Activated effector memory CD4-positive, alpha-beta T cell treated with anti-CD3 and anti-CD28 coated beads, Interleukin-2, amount 50 U/mL, for 16 hours (primary cell): ENCODE data around the gene PHETA1.
"Not testable (repeated sequence)": the region's sequence is repeated elsewhere in the genome, so short reads cannot be mapped to it uniquely, and the experiment has no call there.

Source experiments
- DNase-seq: peaks from one replicate; pipeline ENCODE4 v3.0.0-alpha.2; 2020

The PHETA1 gene

GRCh38 chr12:111347891-111348644 is 20.8 kb downstream of the PHETA1 start:
- no peak for DNase-seq

DNA sequence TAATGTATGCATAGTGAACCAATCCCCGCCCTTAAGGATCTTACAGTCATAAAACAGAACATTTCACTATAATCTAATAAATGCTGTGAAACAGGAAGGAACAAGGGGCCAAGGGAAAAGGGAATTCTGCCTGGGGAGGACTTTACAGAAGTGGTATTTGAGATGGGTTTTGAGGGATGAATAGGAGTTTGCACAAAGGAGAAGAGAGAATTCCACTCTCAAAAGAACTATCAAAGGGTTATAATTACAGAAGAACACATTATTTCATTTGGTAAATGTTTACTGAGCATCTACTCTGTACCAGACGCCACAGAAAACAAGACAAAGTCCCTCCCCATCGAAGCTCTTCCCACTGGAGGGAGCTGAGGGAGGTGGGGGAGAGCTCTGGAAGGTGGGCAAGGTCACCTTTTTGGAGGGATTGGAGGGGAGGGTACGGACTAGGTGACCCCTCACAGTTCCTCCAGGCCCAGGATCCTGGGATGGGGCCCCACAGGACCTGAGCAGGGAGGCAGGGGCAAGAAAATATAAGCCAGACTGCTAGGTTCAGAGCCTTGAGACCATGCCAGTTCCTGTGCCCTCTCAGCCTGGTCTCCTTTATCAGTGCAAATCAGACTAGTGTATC is 24.5 kb downstream of the PHETA1 start:
- no peak for DNase-seq

DNA sequence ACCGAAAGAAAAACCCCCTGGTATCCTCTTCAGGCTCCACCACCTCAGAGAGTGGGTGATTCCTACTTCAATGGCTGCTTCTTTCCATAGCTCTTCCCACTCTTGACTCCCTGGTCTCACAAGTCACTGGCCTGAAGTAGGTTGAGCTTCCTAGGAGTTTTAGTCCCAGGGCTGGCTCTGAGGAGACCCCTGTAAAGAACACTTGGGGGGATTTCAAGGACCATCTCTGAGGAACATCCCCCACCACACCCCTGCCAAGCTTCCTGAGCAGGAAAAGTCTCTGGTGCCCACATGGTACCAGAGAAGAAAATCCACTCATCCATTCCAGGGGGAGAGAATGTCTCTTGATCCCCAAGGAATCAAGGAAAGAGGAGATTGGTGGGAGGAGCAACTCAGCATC is 25.7 kb downstream of the PHETA1 start:
- DNase-seq, result no peak

DNA sequence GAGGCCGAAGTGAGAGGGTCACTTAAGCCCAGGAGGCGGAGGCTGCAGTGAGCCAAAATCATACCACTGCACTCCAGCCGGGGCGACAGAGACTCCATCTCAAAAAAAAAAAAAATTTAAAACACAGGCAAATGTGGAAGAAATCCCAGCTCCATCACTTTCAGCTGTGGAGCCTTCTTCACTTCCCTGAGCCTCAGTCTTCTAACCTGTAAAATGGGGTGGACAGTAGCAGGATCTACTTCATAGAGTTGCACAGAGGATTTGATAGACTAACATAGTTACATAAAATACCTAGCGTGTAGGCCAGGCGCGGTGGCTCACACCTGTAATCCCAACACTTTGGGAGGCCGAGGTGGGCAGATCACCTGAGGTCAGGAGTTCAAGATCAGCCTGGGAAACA is 26.5 kb downstream of the PHETA1 start:
- no peak for DNase-seq

DNA sequence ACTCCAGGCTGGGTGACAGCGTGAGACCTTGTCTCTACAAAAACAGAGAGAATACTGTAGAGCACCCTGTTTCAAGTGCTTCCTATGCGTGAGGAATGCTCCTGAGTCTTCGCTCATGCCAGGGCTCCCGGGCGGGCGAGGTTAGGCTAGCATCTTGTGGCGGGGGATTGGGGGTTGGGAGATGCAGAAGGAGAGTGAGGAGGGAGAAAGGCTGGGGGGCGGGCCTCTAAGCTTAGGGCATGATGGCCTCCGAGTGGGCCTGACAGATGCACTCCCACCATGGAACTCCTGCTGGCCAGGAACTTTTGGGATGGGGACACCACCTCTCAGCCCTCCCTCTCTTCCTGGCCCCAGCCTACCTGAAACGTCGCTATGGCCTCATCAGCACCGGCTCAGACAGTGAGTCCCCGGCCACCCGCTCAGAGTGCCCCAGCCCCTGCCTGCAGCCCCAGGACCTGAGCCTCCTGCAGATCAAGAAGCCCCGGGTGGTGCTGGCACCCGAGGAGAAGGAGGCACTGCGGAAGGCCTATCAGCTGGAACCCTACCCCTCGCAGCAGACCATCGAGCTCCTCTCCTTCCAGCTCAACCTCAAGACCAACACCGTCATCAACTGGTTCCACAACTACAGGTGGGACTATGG is 27.3 kb downstream of the PHETA1 start:
- no peak for DNase-seq

- not testable (repeated sequence) for DNase-seq
Observed at GRCh38 chr12:111340680-111341079, 28.2 kb downstream of the PHETA1 start.

GRCh38 chr12:111340231-111340630 is 28.7 kb downstream of the PHETA1 start:
- no peak for DNase-seq

GRCh38 chr12:111339321-111339938 is 29.5 kb downstream of the PHETA1 start:
- no peak for DNase-seq

DNA sequence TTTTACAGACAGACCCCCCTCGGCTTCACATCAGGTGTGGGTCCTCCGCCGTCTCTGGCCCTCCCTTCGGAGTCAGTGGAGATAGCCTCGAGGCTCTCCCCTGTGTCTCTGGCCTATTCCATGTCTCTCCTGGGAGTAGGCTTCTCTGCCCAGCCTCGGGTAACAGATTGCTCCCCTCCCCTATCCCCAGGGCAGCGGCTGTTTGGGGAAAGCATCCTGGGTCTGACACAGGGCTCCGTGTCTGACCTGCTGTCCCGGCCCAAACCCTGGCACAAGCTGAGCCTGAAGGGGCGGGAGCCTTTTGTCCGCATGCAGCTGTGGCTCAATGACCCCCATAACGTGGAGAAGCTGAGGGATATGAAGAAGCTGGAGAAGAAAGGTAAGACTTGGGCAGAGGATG is 30.8 kb downstream of the PHETA1 start:
- no peak for DNase-seq

GRCh38 chr12:111337371-111337770 is 31.5 kb downstream of the PHETA1 start:
- DNase-seq, result no peak

DNA sequence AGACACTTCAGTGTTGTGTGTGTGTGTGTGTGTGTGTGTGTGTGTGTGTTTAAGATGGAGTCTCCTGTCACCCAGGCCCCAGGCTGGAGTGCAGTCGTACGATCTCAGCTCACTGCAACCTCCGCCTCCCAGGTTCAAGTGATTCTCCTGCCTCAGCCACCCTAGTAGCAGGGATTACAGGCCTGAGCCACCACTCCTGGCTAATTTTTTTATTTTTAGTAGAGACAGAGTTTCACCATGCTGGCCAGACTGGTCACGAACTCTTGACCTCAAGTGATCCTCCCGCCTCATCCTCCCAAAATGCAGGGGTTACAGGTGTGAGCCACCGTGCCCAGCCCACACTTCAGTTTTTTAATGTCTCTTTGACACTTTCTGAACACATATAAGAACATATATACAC is 32.5 kb downstream of the PHETA1 start:
- DNase-seq, result not testable (repeated sequence)

- DNase-seq, result no peak
Observed at GRCh38 chr12:111335811-111336210, 33.1 kb downstream of the PHETA1 start.

GRCh38 chr12:111335301-111335700 is 33.6 kb downstream of the PHETA1 start:
- DNase-seq, result not testable (repeated sequence)

- no peak for DNase-seq
Observed at GRCh38 chr12:111334393-111334915, 34.4 kb downstream of the PHETA1 start.

GRCh38 chr12:111330800-111331752 is 37.8 kb downstream of the PHETA1 start:
- DNase-seq, result no peak

GRCh38 chr12:111328138-111328537 is 40.8 kb downstream of the PHETA1 start:
- DNase-seq, result no peak

- DNase-seq, result no peak
Observed at GRCh38 chr12:111327474-111327873, 41.4 kb downstream of the PHETA1 start.

DNA sequence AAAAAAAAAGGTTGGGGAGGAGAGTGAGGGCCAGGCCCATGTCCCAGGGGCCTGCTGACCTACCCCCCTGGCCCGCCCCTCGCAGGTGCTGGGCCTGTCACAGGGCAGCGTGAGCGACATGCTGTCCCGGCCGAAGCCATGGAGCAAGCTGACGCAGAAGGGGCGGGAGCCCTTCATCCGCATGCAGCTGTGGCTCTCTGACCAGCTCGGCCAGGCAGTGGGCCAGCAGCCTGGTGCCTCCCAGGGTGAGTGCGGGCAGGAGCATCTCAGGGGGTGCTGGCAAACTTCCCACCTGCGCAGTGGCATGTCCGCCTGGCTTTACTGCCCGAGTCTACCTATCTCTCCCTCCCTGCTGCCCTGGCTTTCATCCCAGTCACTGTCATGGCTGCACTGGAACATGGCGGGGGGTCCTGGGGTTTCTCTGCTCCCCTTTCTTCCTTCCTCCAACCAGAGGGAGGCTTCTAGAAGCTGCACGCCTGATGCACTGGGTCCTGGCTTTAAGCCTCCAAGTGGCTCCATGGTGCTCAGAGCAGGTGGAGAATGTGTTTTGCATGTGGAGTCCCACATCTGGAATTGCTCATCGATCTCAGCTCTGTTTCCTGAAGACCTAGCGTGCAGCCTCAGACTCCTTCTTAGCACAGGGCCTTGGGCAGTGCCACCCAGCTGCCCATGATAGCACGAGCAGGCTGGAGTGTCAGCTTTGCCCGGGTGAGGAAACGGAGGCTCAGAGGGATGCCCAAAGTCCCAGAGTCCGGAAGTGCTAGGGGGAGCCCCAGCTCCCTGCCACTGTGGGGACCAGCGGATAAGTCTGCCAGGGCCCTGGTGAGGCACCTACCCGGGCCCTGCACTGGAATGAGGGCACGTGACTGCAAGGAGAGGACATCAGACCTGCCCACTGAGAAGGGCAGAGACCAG is 46.3 kb downstream of the PHETA1 start:
- no peak for DNase-seq

GRCh38 chr12:111321317-111321716 is 47.6 kb downstream of the PHETA1 start:
- no peak for DNase-seq

GRCh38 chr12:111320258-111321050 is 48.4 kb downstream of the PHETA1 start:
- no peak for DNase-seq
